HG02759 (cell line): Measurements from ENCODE around the gene SPACDR.
A peak's percentile ranks its signal among the peaks of the same experiment; 100 is the strongest.

Experiments used
- ATAC-seq: cut with Tn5 transposase; IDR thresholded peaks from one replicate; pipeline ENCODE4 v1.9.1; 2021; ENCODE audit warnings: mild to moderate bottlenecking, moderate library complexity; ENCODE audit not compliant: unreplicated experiment

The SPACDR gene

GRCh38 chr7:100486111-100486636, 22.1 kb upstream of the SPACDR start:
- no peak for ATAC-seq

GRCh38 chr7:100485471-100485876, 21.4 kb upstream of the SPACDR start:
- no peak for ATAC-seq

- ATAC-seq = no peak
These were observed 20.6 kb upstream of the SPACDR start for GRCh38 chr7:100484673-100485045.

- ATAC-seq = peak; percentile 26
These were observed 19.9 kb upstream of the SPACDR start, which contains the start of gene NYAP1 for GRCh38 chr7:100483722-100484672. Gene NYAP1 (plus strand): TSS chr7:100483927. CDS start chr7:100485312, 1,385 bp downstream.

GRCh38 chr7:100483090-100483721, 19.1 kb upstream of the SPACDR start:
- peak; percentile 56 for ATAC-seq

GRCh38 chr7:100482728-100483089, 18.6 kb upstream of the SPACDR start:
- ATAC-seq = no peak

- no peak for ATAC-seq
These were observed 17.4 kb upstream of the SPACDR start for GRCh38 chr7:100481466-100481865.

GRCh38 chr7:100478958-100479660, 15.0 kb upstream of the SPACDR start, which contains the start of gene TSC22D4:
Gene TSC22D4 (minus strand): TSS chr7:100479214. CDS start chr7:100478038, 1,176 bp downstream.
- peak; percentile 65 for ATAC-seq

- ATAC-seq = no peak
These were observed 13.8 kb upstream of the SPACDR start for GRCh38 chr7:100477871-100478267.

- no peak for ATAC-seq
These were observed 13.1 kb upstream of the SPACDR start for GRCh38 chr7:100476903-100477870.

GRCh38 chr7:100476101-100476780, 12.2 kb upstream of the SPACDR start:
- ATAC-seq = no peak

GRCh38 chr7:100475549-100475948, 11.5 kb upstream of the SPACDR start:
- no peak for ATAC-seq

- ATAC-seq = no peak
These were observed 8.9 kb upstream of the SPACDR start for GRCh38 chr7:100472854-100473499.

GRCh38 chr7:100472121-100472851, 8.2 kb upstream of the SPACDR start:
- no peak for ATAC-seq

GRCh38 chr7:100471021-100471420, 7.0 kb upstream of the SPACDR start:
- ATAC-seq = no peak

- peak; percentile 72 for ATAC-seq
These were observed 5.4 kb upstream of the SPACDR start for GRCh38 chr7:100469227-100470044.

- ATAC-seq = no peak
These were observed 3.7 kb upstream of the SPACDR start for GRCh38 chr7:100467638-100468373.
